Posterior vena cava (tissue), 2 donors: ENCODE results near the gene TUBB3. TPM values are rescaled to one million over a fixed set of nuclear protein-coding genes. Genes with fewer than 3 reads are reported as not detected.

Source experiments
- DNase-seq: peaks from one replicate; pipeline ENCODE4 v3.0.0-alpha.2; 2020; ENCODE audit warnings: low spot score
- intact Hi-C, 2 donors: fragments of 100-400 bp; cut with DNase I; formaldehyde crosslinking; loops; one replicate each; pipeline versions ENCODE4 v1.14.1 to v1.14.2; 2022 to 2023
- total RNA-seq, 2 donors: library from RNA; stranded (reverse); fragmentation: NEBNext Ultra II Directional; extraction: Animal tissue kit (Norgen Biotek cat#: 25700); gene quantifications; one replicate each; pipeline ENCODE4 v1.2.1, GENCODE V29; 2021
- donor health status: DM: yes; HTN: yes; CAD: no.
- donor health status: DM: yes; HTN: yes; CAD: no.

TUBB3 gene
- total RNA-seq, 2 donors from 2014 or later = 5.9 to 16.1 TPM

GRCh38 chr16:89973654-89974335 lies 50.7 kb downstream of the TUBB3 start:
- DNase-seq = no peak
- intact Hi-C loops = no loop called here

GRCh38 chr16:89974870-89975269 lies 51.7 kb downstream of the TUBB3 start:
- no peak for DNase-seq
- intact Hi-C loops = no loop called here

GRCh38 chr16:89981414-89981813 lies 58.3 kb downstream of the TUBB3 start:
- no peak for DNase-seq

GRCh38 chr16:89982318-89982717 lies 59.2 kb downstream of the TUBB3 start:
- intact Hi-C loops = no loop called here
- DNase-seq = no peak

More at GRCh38 chr16:89981414-89981813, 58.3 kb downstream of the TUBB3 start:
- intact Hi-C loops = no loop called here

GRCh38 chr16:89983536-89983935 lies 60.4 kb downstream of the TUBB3 start:
- DNase-seq = no peak
- intact Hi-C loops = no loop called here

- no peak for DNase-seq
- intact Hi-C loops = no loop called here
These were observed 61.1 kb downstream of the TUBB3 start for GRCh38 chr16:89984216-89984615.

GRCh38 chr16:89985219-89985618 lies 62.1 kb downstream of the TUBB3 start:
- no peak for DNase-seq
- intact Hi-C loops = no loop called here

Other genes with a start within 250 kb of the TUBB3 start
- gene CDK10, start 236.7 kb upstream of the TUBB3 start, total RNA-seq = 10 to 100 TPM; 33.7 to 37.5 TPM
- 10 to 100 TPM in 1 of 2 donors, 1 to 10 TPM in 1; 7.9 to 13.0 TPM for gene SPATA2L, start 221.6 kb upstream of the TUBB3 start, total RNA-seq
- 10 to 100 TPM in 1 of 2 donors, 1 to 10 TPM in 1; 8.4 to 11.8 TPM for gene VPS9D1, start 202.4 kb upstream of the TUBB3 start, total RNA-seq
- 10 to 100 TPM; 16.4 to 17.4 TPM for gene ZNF276, start 201.8 kb upstream of the TUBB3 start, total RNA-seq
- gene FANCA, start 106.7 kb upstream of the TUBB3 start, total RNA-seq = 1 to 10 TPM; 3.0 to 5.0 TPM
- 1 to 10 TPM in 1 of 2 donors, under 1 TPM in 1; 0.33 to 1.0 TPM for gene SPIRE2, start 94.9 kb upstream of the TUBB3 start, total RNA-seq
- 100 to 1,000 TPM; 127 to 158 TPM for gene TCF25, start 49.8 kb upstream of the TUBB3 start, total RNA-seq
- gene MC1R, start 4.5 kb upstream of the TUBB3 start, total RNA-seq = 1 to 10 TPM; 2.7 to 5.4 TPM
- gene DEF8, start 25.4 kb downstream of the TUBB3 start, total RNA-seq = 10 to 100 TPM; 54.0 to 58.6 TPM
- 1 to 10 TPM in 1 of 2 donors, under 1 TPM in 1; 0.88 to 2.7 TPM for gene DBNDD1, start 96.1 kb downstream of the TUBB3 start, total RNA-seq
- not detected for gene PRDM7, start 154.0 kb downstream of the TUBB3 start, total RNA-seq